ENCODE measurements around the gene CPNE9.

CPNE9 gene

DNA sequence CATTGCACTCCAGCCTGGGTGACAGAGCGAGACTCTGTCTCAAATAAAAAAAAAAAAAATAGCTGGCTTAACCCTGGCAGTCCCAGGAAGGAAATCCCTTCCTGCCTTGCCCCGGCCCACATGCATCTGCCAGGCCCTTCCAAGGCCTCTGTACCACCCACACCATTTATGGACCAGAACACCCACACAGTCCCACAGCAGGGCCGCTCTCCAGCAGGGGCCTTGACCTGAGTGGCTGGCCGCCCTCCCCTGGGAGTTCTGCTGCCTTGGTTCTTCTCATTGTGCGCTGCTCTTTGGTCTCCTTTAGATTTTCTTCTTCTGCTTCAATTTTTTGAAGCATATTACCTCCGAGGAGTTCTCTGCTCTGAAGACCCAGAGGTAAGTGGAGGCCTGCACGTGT, 16.1 kb upstream of the CPNE9 start:
- no peak for TF ChIP-seq CTCF (IDR thresholded peaks at IDR 0.05; ENCODE audit: insufficient read depth, missing control alignments)
- DNase-seq (ENCODE audit: insufficient read length, low spot score) (no peak), FAIRE-seq (no peak)

DNA sequence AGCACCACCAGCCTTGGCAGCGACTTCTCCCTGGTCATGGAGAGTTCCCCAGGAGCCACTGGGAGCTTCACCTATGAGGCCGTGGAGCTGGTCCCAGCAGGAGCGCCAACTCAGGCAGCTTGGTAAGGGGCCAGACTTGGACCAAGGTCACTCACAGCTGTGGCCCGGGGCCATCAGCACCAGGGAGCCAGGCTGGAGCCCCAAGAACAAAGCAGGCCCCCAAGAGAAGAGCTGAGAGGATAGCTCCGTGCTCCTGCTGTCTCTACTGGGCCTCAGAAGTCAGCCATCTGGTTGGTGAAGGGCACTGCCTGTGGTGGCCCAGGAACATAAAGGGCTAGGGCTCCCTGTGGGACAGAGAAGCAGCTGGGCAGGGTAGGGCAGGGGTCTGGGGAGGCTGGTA, 14.7 kb upstream of the CPNE9 start:
- no peak for FAIRE-seq
- no peak for DNase-seq (ENCODE audit: insufficient read length, low spot score)
- no peak for TF ChIP-seq CTCF (IDR thresholded peaks at IDR 0.05; ENCODE audit: insufficient read depth, missing control alignments)

DNA sequence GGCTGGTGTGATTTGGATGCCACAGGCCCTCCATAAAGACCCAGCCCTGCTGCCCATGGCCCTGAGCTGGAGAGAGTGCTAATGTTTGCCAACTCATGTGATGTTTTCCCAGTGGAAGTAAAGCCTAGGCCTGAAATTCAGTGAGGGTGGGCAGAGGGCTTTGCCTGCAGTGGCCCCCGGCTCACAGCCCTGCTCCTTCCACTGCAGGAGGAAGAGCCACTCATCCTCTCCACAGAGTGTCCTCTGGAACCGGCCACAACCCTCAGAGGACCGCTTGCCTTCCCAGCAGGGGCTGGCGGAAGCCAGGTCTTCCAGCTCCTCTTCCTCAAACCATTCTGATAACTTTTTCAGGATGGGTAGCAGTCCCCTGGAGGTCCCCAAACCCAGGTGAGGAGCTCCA, 13.9 kb upstream of the CPNE9 start:
- no peak for DNase-seq (ENCODE audit: insufficient read length, low spot score)
- FAIRE-seq = no peak
- TF ChIP-seq CTCF (IDR thresholded peaks at IDR 0.05; ENCODE audit: insufficient read depth, missing control alignments) = no peak

DNA sequence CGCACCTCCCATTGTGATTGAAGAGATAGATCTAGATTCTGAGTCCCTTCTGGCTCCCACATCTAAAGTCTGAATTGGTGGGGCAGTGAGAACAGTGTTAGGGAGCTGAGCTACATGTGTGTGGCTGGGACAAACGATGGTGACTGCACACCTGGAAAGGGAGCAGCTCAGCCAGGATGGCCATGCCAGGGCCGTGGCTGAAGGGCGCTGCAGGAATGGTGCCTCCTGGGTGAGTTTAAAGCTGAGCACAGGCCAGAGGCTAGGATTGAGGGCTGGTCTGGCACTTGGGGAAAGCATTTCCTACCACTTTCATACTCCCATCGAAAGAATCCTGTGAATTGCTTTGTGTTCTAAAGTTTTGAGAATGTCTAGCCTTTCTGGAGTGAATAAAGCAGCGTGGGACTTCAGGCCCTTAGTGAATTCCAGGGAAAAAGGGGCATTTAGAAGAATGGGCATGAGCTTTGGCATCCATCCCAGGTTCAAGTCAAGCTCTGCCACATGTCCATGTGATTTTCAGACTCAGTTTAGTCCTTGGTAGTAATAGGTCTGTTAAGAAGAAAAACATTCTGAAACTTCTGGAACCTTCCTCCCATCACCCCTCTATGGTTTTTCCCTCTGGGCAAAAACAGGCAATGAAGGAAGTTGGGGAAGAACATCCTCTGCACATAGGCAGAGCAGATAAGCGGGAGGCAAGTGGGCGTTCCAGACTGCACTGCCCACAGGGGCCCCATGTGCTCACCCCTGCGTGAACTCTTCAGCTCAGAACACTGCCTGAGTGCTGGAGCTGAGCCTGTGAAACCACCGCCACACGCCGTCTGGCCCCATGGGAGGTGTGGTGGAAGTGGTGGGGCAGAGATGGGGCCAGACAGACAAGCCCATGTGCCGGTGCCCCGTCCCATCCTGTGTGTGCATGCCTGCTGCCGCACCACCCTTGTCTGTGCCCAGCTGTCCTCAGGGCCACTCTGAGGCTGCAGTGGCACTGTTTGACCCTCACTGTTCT, 12.9 kb upstream of the CPNE9 start:
- TF ChIP-seq CTCF (IDR thresholded peaks at IDR 0.05; ENCODE audit: insufficient read depth, missing control alignments) = no peak
- no peak for FAIRE-seq
- no peak for DNase-seq (ENCODE audit: insufficient read length, low spot score)

DNA sequence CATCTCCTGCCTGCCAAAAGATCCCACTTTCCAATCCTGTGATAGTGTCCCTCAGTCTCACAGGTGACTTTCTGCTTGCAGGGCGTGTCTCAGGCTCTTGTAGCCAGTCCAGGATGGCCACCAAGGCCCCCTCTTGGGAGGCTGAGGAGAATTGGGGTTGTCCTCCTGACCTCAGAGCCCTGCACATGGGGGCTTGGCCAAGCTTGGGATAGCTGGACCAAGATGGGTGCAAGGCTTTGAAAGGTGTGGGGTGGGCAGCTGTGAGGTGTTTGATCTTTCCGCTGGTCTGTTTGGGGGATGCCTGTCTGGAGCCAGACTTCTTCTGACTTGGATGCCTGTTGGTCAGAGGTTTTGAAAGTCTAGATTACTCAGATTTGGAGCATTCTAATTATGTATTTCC, 12.0 kb upstream of the CPNE9 start:
- DNase-seq (ENCODE audit: insufficient read length, low spot score) = no peak
- FAIRE-seq = no peak
- no peak for TF ChIP-seq CTCF (IDR thresholded peaks at IDR 0.05; ENCODE audit: insufficient read depth, missing control alignments)

DNA sequence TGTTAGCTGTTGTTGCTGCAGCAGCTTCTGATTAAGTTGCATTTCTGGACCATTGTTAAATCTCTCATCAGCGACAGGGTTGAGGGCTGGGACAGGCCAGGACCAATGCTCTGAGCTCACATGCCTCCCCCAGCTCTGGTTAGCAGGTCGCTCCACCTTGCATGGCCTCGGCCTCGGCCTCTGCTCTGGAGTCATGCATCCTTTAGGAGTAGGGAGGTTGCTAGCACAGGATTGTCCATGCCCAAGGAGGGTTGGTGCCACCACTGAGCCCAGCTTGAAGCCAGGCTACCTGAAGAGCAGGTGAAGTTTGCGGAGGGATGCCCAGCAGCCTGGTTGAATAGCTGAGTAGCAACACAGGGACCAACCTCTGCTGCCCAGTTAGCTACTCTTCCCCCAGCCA, 11.2 kb upstream of the CPNE9 start:
- DNase-seq (ENCODE audit: insufficient read length, low spot score) (no peak), FAIRE-seq (no peak)
- no peak for TF ChIP-seq CTCF (IDR thresholded peaks at IDR 0.05; ENCODE audit: insufficient read depth, missing control alignments)

DNA sequence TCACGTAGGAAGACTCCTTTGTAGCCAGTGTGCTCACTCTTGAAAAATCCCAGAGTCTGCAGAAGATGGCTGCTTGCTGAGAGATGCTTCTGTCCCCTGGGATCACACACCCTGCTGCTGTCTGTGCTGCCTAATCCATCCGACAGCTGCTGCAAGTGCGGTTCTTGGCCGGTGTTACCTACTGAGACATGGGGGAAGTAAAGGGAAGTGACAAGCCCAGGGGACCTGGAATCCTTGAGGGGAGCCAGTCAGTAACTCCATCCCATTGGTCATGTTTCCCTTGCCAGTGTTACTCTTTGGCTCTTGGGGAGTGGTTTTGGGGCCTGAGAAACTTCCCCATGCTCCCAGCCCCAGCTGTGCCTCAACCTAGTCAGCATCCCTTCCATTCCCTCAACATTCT, 8.3 kb upstream of the CPNE9 start:
- DNase-seq (ENCODE audit: insufficient read length, low spot score) (peak; percentile 60), FAIRE-seq (no peak)
- TF ChIP-seq CTCF (IDR thresholded peaks at IDR 0.05; ENCODE audit: insufficient read depth, missing control alignments) = no peak
